Karpas-422 (cell line): ENCODE data around the gene PRPF4. TPM values are rescaled to one million over a fixed set of nuclear protein-coding genes. Genes with fewer than 3 reads are reported as not detected.
A peak's percentile ranks its signal among the peaks of the same experiment; 100 is the strongest.
"Not testable (repeated sequence)": the region's sequence is repeated elsewhere in the genome, so short reads cannot be mapped to it uniquely, and the experiment has no call there.

Experiments
- DNase-seq: peaks from one replicate; pipeline ENCODE4 v3.0.0-alpha.2; 2015
- H2AFZ ChIP-seq: fragments of 200-600 bp; sonication (generic); 2 replicates; pipeline ENCODE4 v1.6.1; 2014; ENCODE audit warnings: antibody characterized with exemption, low read length, mixed read lengths
- H3K27ac ChIP-seq: fragments of 200-600 bp; sonication (generic); 2 replicates; pipeline ENCODE4 v1.5.1; 2014; ENCODE audit warnings: mild to moderate bottlenecking, low read length, moderate library complexity
- H3K27me3 ChIP-seq: fragments of 200-600 bp; sonication (generic); 2 replicates; pipeline ENCODE4 v1.6.1; 2014; ENCODE audit warnings: low read length, mixed read lengths
- H3K36me3 ChIP-seq: fragments of 200-600 bp; sonication (generic); 2 replicates; pipeline ENCODE4 v1.6.1; 2014; ENCODE audit warnings: low read length, mixed read lengths; ENCODE audit not compliant: insufficient read depth
- H3K4me1 ChIP-seq: fragments of 200-600 bp; sonication (generic); 2 replicates; pipeline ENCODE4 v1.6.1; 2014; ENCODE audit warnings: mild to moderate bottlenecking, low read length, mixed read lengths
- H3K4me2 ChIP-seq: fragments of 200-600 bp; sonication (generic); 2 replicates; pipeline ENCODE4 v1.6.1; 2014; ENCODE audit warnings: low read length, low read depth, mild to moderate bottlenecking; ENCODE audit not compliant: poor library complexity, severe bottlenecking
- H3K4me3 ChIP-seq: fragments of 200-600 bp; sonication (generic); 2 replicates; pipeline ENCODE4 v1.5.1; 2014; ENCODE audit warnings: mild to moderate bottlenecking, antibody characterized with exemption, low read length, mixed read lengths
- H3K79me2 ChIP-seq: fragments of 200-600 bp; sonication (generic); 2 replicates; pipeline ENCODE4 v1.6.1; 2014; ENCODE audit warnings: mild to moderate bottlenecking, low read length, mixed read lengths
- H3K9ac ChIP-seq: fragments of 200-600 bp; sonication (generic); 2 replicates; pipeline ENCODE4 v1.6.0; 2014; ENCODE audit warnings: low read length
- H3K9me2 ChIP-seq: fragments of 200-600 bp; sonication (generic), shearing (Covaris generic); replicated peaks from 2 replicates; pipeline ENCODE4 v1.6.0; 2014; ENCODE audit warnings: mild to moderate bottlenecking, low read length, moderate library complexity; ENCODE audit not compliant: insufficient read depth
- H3K9me3 ChIP-seq: fragments of 300-700, 200-600 bp; sonication (generic); 2 replicates; pipeline ENCODE4 v1.6.1; 2014; ENCODE audit warnings: low read length, mixed read lengths
- H4K20me1 ChIP-seq: fragments of 200-600 bp; sonication (generic); 2 replicates; pipeline ENCODE4 v1.6.1; 2014; ENCODE audit warnings: mild to moderate bottlenecking, antibody characterized with exemption, low read length, low read depth; ENCODE audit not compliant: insufficient read depth
- total RNA-seq: library from RNA; depleted of rRNA; stranded (reverse); fragments of >200 nt; shearing (Covaris generic); gene quantifications from 2 replicates; pipeline ENCODE4 v1.2.3, GENCODE V29; 2014; ENCODE audit warnings: low replicate concordance

Gene PRPF4
- total RNA-seq, 1 experiment from 2014 or later, result 22.2 TPM

DNA sequence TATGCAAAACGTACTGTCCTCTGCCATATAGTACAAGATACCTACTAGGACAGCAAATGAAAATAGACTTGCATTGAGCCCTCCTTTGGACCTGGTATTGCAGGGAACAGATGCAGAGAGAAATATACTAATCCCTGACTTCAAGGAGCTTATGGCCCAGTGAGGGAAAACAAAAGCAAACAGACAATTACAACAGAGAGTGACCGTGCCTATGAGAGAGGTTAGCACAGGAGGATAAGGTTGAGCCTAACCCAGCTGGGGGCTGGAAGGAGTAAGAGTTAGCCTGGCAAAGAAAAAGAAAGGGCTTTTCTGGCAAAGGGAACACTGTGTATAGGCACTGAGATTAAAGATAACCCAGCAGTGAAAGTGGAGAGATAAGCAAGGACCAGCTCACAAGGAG lies 5.6 kb upstream of the PRPF4 start:
- Histone ChIP-seq H3K36me3 (peaks cover 34% of the 10 kb centered on the region), H3K9me3 (no peaks in the 10 kb centered on the region), H3K4me3 (no peak overlapping the region), H3K9ac (no peak overlapping the region), H4K20me1 (no peaks in the 10 kb centered on the region), H3K79me2 (peaks cover 18% of the 10 kb centered on the region), H3K27ac (no peak overlapping the region), H3K4me2 (no peak overlapping the region), H3K27me3 (no peaks in the 10 kb centered on the region), H3K4me1 (peaks cover 8% of the 10 kb centered on the region), H2AFZ (no peak overlapping the region), H3K9me2 (no peaks in the 10 kb centered on the region)
- no peak for DNase-seq

DNA sequence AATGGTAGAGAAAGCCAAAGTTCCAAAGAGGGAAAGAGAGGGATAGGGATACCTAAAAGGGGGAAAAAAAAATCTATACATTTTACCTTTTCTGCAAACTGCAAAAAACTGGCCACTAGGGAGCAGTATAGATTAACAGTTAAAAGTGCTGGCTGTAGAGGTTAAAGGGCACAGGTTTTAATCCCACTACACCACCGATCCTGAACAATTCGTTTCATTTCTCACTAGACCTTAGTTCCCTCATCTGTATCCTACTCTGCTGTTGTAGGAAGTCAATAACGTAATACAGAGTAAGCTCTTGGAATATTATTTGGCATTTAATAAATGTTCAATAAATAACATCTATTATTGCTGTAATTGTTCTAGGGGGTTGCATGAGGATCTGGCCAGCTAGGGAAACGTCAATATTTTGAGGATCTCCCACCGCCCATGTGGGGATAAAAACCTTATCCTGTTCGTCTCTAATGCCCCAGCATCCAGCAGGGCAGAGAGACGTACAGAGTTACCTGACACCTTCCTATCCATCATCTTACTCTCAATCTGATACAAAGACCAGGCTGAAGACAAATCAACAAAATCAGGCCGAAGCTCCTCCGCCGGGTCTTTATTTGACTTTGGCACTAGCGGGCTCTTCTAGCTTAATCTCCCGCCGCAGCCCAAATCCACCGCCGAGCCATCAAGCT lies 843 bp upstream of the PRPF4 start:
- H3K36me3 ChIP-seq, result peaks cover 37% of the 10 kb centered on the region; the same call in 1 of the 2 replicates
- peak; percentile 85 for DNase-seq
- H3K27me3 ChIP-seq, result no peaks in the 10 kb centered on the region
- H3K9me3 ChIP-seq, result no peaks in the 10 kb centered on the region
- peaks cover 19% of the 10 kb centered on the region for H3K4me1 ChIP-seq
- H3K9me2 ChIP-seq, result no peaks in the 10 kb centered on the region
- peak overlapping the region; percentile 65; the same call in 1 of the 2 replicates for H2AFZ ChIP-seq
- H3K79me2 ChIP-seq, result peaks cover 52% of the 10 kb centered on the region
- H3K9ac ChIP-seq, result peak overlapping the region; percentile 83
- peak overlapping the region; percentile 65 for H3K27ac ChIP-seq
- no peaks in the 10 kb centered on the region for H4K20me1 ChIP-seq
- peak overlapping the region; percentile 93 for H3K4me2 ChIP-seq
- H3K4me3 ChIP-seq, result peak overlapping the region; percentile 72

- no peaks in the 10 kb centered on the region for H3K9me3 ChIP-seq
- no peaks in the 10 kb centered on the region for H4K20me1 ChIP-seq
- no peaks in the 10 kb centered on the region for H3K27me3 ChIP-seq
- H3K9ac ChIP-seq, result no peak overlapping the region
- DNase-seq, result no peak
- H3K4me1 ChIP-seq, result peaks cover 16% of the 10 kb centered on the region
- H3K36me3 ChIP-seq, result peaks cover 49% of the 10 kb centered on the region; the same call in 1 of the 2 replicates
- no peak overlapping the region for H2AFZ ChIP-seq
- H3K9me2 ChIP-seq, result no peaks in the 10 kb centered on the region
- H3K4me3 ChIP-seq, result no peak overlapping the region
- H3K4me2 ChIP-seq, result no peak overlapping the region
- H3K27ac ChIP-seq, result no peak overlapping the region
- H3K79me2 ChIP-seq, result peaks cover 44% of the 10 kb centered on the region
Observed at GRCh38 chr9:113278840-113279239, 3.4 kb downstream of the PRPF4 start.

GRCh38 chr9:113281356-113281755 lies 5.9 kb downstream of the PRPF4 start:
- Histone ChIP-seq H3K9me3 (no peaks in the 10 kb centered on the region), H2AFZ (no peak overlapping the region), H3K9ac (no peak overlapping the region), H3K79me2 (peaks cover 24% of the 10 kb centered on the region), H3K4me1 (peaks cover 8% of the 10 kb centered on the region), H3K36me3 (peaks cover 68% of the 10 kb centered on the region; the same call in 1 of the 2 replicates), H3K9me2 (no peaks in the 10 kb centered on the region), H3K4me3 (no peak overlapping the region), H4K20me1 (no peaks in the 10 kb centered on the region), H3K27ac (no peak overlapping the region), H3K27me3 (no peaks in the 10 kb centered on the region), H3K4me2 (no peak overlapping the region)
- DNase-seq, result no peak

GRCh38 chr9:113289091-113289490 lies 13.6 kb downstream of the PRPF4 start:
- no peaks in the 10 kb centered on the region for H3K27me3 ChIP-seq
- peaks cover 73% of the 10 kb centered on the region for H3K36me3 ChIP-seq
- H3K4me2 ChIP-seq, result no peak overlapping the region
- H3K9me3 ChIP-seq, result no peaks in the 10 kb centered on the region
- H3K4me3 ChIP-seq, result no peak overlapping the region
- no peaks in the 10 kb centered on the region for H3K9me2 ChIP-seq
- no peak overlapping the region for H3K27ac ChIP-seq
- no peak overlapping the region for H2AFZ ChIP-seq
- H4K20me1 ChIP-seq, result no peaks in the 10 kb centered on the region
- no peaks in the 10 kb centered on the region for H3K79me2 ChIP-seq
- H3K4me1 ChIP-seq, result no peaks in the 10 kb centered on the region
- H3K9ac ChIP-seq, result no peak overlapping the region
- DNase-seq, result no peak

DNA sequence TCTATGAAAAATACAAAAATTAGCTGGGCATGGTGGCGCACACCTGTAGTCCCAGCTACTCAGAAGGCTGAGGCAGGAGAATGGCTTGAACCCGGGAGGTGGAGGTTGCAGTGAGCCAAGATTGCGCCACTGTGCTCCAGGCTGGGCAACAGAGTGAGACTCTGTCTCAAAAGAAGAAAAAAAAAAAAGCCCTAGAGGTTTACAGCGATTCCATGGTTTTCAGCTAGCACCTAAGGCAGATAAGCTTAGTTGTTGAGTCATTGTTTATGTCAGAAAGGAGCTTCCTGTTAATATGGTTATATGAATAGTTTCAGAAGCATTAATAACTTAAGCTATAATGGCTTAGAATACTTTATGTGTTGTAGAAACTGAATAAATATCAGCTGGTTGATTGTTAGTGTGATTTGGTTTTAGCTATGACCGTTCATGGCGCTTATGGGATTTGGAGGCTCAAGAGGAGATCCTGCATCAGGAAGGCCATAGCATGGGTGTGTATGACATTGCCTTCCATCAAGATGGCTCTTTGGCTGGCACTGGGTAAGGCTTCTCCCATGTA lies 14.7 kb downstream of the PRPF4 start:
- no peaks in the 10 kb centered on the region for H3K27me3 ChIP-seq
- H3K9ac ChIP-seq, result no peak overlapping the region
- no peaks in the 10 kb centered on the region for H3K79me2 ChIP-seq
- no peak overlapping the region for H2AFZ ChIP-seq
- H3K4me2 ChIP-seq, result no peak overlapping the region
- H3K27ac ChIP-seq, result no peak overlapping the region
- H3K4me1 ChIP-seq, result no peaks in the 10 kb centered on the region
- H4K20me1 ChIP-seq, result no peaks in the 10 kb centered on the region
- no peaks in the 10 kb centered on the region for H3K9me3 ChIP-seq
- H3K4me3 ChIP-seq, result no peak overlapping the region
- no peak for DNase-seq
- H3K9me2 ChIP-seq, result no peaks in the 10 kb centered on the region
- peaks cover 63% of the 10 kb centered on the region for H3K36me3 ChIP-seq

GRCh38 chr9:113293285-113293878 lies 17.9 kb downstream of the PRPF4 start:
- H3K4me1 ChIP-seq, result no peaks in the 10 kb centered on the region
- no peaks in the 10 kb centered on the region for H3K79me2 ChIP-seq
- no peaks in the 10 kb centered on the region for H3K27me3 ChIP-seq
- no peak overlapping the region for H3K4me3 ChIP-seq
- H3K4me2 ChIP-seq, result no peak overlapping the region
- no peaks in the 10 kb centered on the region for H4K20me1 ChIP-seq
- H3K9me2 ChIP-seq, result no peaks in the 10 kb centered on the region
- H2AFZ ChIP-seq, result no peak overlapping the region
- peaks cover 38% of the 10 kb centered on the region for H3K36me3 ChIP-seq
- H3K9ac ChIP-seq, result no peak overlapping the region
- DNase-seq, result no peak
- H3K27ac ChIP-seq, result no peak overlapping the region
- no peaks in the 10 kb centered on the region for H3K9me3 ChIP-seq

GRCh38 chr9:113296247-113296646 lies 20.8 kb downstream of the PRPF4 start:
- peaks cover 14% of the 10 kb centered on the region for H3K36me3 ChIP-seq
- not testable (repeated sequence) for H3K9me3 ChIP-seq, H3K9me2 ChIP-seq, H2AFZ ChIP-seq, H3K79me2 ChIP-seq, H4K20me1 ChIP-seq, H3K27ac ChIP-seq, H3K4me3 ChIP-seq, DNase-seq, H3K9ac ChIP-seq, H3K4me2 ChIP-seq, H3K27me3 ChIP-seq, H3K4me1 ChIP-seq
